ENCODE measurements around the gene CNOT6L. TPM values are rescaled to one million over a fixed set of nuclear protein-coding genes. Genes with fewer than 3 reads are reported as not detected.
"Not testable (repeated sequence)": the region's sequence is repeated elsewhere in the genome, so short reads cannot be mapped to it uniquely, and the experiment has no call there.

The CNOT6L gene
- polyA plus RNA-seq, 6 donors from 2014 or later = 45.0 to 63.8 (median 53.0) TPM

DNA sequence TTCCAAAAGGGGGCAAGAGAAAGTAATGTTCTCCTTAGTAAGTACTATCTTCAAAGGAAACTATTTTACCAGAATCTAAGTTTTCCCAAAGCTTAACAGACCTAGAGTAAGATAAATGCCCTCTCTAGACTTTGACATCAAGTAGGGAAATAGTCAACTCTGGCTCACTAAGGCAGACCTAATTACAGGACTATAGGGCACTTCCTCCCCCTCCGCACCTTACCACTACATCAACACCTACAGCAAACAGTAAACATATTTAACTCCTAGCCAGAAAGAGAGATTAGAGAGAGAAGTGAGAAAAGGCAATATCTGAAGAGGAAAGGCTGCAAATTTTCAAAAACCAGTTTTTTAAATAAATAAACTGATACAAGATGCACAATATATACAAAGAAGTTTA is 60.4 kb downstream of the CNOT6L start:
- Mint-ChIP-seq H3K4me3 (no peak overlapping the region), H3K9me3 (peaks cover 0 to 33% (median 24%) of the 10 kb centered on the region in 7 donors), H3K27ac (peak overlapping the region in 3 of 6 donors; percentile 13 to 15 (median 14)), H3K27me3 (no peaks in the 10 kb centered on the region), H3K4me1 (peaks cover 0 to 10% (median 5%) of the 10 kb centered on the region in 3 donors), H3K36me3 (peaks cover 43 to 45% of the 10 kb centered on the region in 2 donors)
- no peak for ATAC-seq (ENCODE audit: low read depth in 2 of 2)
- DNase-seq = no peak

DNA sequence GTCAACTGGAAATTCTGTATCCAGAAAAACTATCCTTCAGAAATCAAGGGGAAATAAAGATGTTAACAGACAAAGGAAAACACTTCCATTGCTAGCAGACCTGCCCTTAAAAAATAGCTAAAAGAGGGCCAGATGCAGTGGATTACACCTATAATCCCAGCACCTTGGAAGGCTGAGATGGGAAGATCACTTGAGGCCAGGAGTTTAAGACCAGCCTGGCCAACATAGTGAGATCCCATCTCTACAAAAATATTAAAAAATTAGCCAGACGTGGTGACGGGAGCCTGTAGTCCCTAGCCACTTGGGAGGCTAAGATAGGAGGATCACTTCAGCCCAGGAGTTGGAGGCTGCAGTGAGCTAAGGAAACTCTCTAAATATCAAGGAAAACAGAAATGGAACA is 67.4 kb downstream of the CNOT6L start:
- peaks cover 0 to 14% (median 9%) of the 10 kb centered on the region in 7 donors for H3K9me3 Mint-ChIP-seq
- no peak overlapping the region for H3K27ac Mint-ChIP-seq

DNA sequence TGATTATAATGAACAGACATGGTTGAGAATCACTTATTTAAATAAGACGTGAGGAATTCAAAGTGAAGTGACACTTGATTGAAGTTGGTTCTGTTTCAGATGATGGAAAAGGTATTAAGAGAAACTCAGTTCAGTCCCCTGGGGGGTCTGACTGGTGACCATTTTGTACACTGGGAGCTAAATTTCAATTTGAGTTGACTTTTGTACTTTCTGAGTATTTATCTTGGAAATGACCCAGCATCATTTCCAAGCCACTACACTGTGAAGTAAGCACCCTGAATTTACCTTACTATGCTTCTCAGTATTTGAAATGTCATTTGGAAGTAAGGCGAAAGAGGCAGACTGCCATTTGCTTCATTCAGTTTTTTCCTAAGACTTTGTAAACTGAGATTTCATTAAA is 73.4 kb downstream of the CNOT6L start:
- peaks cover 0 to 4% (median 0%) of the 10 kb centered on the region in 7 donors for H3K9me3 Mint-ChIP-seq

More for the DNA sequence above, 67.4 kb downstream of the CNOT6L start:
- Mint-ChIP-seq H3K4me1 (peaks cover 0 to 12% (median 4%) of the 10 kb centered on the region in 3 donors), H3K36me3 (peaks cover 19 to 40% of the 10 kb centered on the region in 2 donors), H3K4me3 (peak overlapping the region in 1 of 8 donors; percentile 25), H3K27me3 (no peaks in the 10 kb centered on the region)
- no peak for ATAC-seq (ENCODE audit: low read depth in 2 of 2)
- DNase-seq = no peak

DNA sequence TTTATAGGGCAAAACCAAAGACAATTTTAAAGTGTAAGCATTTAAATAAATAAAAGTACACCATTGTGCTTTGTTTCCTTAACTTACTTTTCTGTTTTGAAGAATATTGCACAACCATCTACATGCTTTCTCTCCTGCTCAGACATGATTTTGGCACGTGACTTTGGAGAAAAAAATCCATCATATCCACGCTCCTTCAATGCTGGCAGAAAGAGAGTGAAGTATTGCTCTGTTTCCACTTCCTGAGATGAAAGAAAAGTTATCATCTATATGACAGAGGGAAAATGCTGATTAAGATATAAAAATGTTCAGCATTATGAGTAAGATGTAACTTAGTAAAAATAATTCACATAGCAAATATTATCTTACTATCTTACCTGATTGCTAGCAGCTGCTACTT is 77.1 kb downstream of the CNOT6L start:
- DNase-seq (no peak), ATAC-seq (ENCODE audit: low read depth in 2 of 2) (no peak)
- H3K9me3 Mint-ChIP-seq = no peaks in the 10 kb centered on the region
- H3K27me3 Mint-ChIP-seq = no peaks in the 10 kb centered on the region
- peaks cover 4 to 10% (median 7%) of the 10 kb centered on the region in 3 donors for H3K4me1 Mint-ChIP-seq
- H3K27ac Mint-ChIP-seq = no peak overlapping the region
- H3K4me3 Mint-ChIP-seq = no peak overlapping the region
- peaks cover 11 to 15% of the 10 kb centered on the region in 2 donors for H3K36me3 Mint-ChIP-seq

More for the DNA sequence above, 73.4 kb downstream of the CNOT6L start:
- Mint-ChIP-seq H3K4me3 (no peak overlapping the region), H3K27me3 (no peaks in the 10 kb centered on the region), H3K36me3 (peaks cover 2 to 26% of the 10 kb centered on the region in 2 donors), H3K4me1 (peaks cover 0 to 6% (median 4%) of the 10 kb centered on the region in 3 donors), H3K27ac (peak overlapping the region in 1 of 6 donors; percentile 17)
- ATAC-seq (ENCODE audit: low read depth in 2 of 2) (no peak), DNase-seq (no peak)

DNA sequence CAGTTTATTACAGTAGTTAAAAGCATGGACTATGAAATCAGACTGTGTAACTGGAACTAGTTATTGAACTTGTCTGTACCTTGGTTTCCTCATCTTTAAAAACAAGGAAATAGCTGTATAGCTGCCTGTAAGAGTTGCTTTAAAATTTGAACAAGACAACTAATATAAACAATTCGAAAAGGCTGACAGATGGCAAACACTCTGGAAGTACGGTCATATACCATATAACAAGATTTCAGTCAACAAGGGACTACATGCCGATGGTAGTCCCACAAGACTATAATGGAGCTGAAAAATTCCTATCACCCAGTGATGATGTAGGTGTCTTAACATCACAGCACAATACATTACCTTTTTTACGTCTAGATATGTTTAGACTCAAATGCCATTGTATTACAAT is 78.7 kb downstream of the CNOT6L start:
- peaks cover 12 to 17% of the 10 kb centered on the region in 2 donors for H3K36me3 Mint-ChIP-seq
- no peak overlapping the region for H3K27ac Mint-ChIP-seq
- no peaks in the 10 kb centered on the region for H3K27me3 Mint-ChIP-seq
- peaks cover 15 to 23% (median 17%) of the 10 kb centered on the region in 3 donors for H3K4me1 Mint-ChIP-seq
- ATAC-seq (ENCODE audit: low read depth in 2 of 2) (no peak), DNase-seq (no peak)
- no peak overlapping the region for H3K4me3 Mint-ChIP-seq
- no peaks in the 10 kb centered on the region for H3K9me3 Mint-ChIP-seq

DNA sequence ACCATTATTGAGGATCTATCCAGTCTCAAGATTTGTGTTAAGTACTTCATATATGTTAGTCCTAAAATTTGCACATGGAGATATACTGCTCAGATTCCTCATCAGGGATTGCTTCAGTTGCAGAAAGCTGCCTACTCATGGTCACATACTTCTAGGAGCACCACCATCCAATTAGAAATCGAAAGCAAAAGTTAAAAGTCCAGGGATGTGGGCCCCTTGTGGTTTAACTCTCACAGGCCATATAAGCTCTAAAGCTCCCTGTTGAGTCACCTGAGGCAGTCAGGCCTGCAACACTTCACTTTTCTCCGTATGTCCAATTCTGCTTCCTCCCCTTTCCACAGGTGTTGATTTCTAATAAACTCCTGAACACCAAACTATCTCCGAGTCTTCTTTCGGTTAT is 84.2 kb downstream of the CNOT6L start:
- Mint-ChIP-seq H3K27me3 (no peaks in the 10 kb centered on the region), H3K4me3 (peak overlapping the region in 5 of 8 donors; percentile 31 to 71 (median 53)), H3K27ac (peak overlapping the region in 5 of 6 donors; percentile 23 to 83 (median 65)), H3K36me3 (peaks cover 23 to 29% of the 10 kb centered on the region in 2 donors), H3K4me1 (peaks cover 34 to 44% (median 42%) of the 10 kb centered on the region in 3 donors), H3K9me3 (no peaks in the 10 kb centered on the region)
- DNase-seq = peak; percentile 22
- peak; percentile 64 to 73 for ATAC-seq (ENCODE audit: low read depth in 2 of 2)

DNA sequence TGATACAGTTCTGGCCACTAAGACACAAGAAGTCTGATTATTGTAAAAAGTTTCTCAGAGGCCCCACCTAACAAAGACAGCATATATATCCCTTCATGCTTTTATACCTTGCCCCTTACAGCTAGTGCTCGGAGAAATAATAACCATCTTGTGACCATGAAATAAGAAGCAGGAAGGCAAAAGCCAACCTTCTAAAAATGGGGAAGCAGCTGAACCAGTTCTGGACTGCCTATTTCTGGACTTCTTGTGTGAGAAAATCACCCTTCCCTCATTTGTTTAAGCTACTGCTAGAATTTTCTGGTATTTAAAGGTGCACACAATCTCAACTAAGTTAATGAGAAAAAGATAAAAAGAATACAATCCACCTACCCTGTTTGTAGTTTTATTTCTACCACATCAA is 87.5 kb downstream of the CNOT6L start:
- Mint-ChIP-seq H3K9me3 (no peaks in the 10 kb centered on the region), H3K27me3 (no peaks in the 10 kb centered on the region), H3K36me3 (peaks cover 22 to 34% of the 10 kb centered on the region in 2 donors), H3K27ac (peak overlapping the region in 4 of 6 donors; percentile 24 to 70 (median 36)), H3K4me1 (peaks cover 28 to 38% (median 31%) of the 10 kb centered on the region in 3 donors), H3K4me3 (no peak overlapping the region)
- DNase-seq (no peak), ATAC-seq (ENCODE audit: low read depth in 2 of 2) (no peak)

DNA sequence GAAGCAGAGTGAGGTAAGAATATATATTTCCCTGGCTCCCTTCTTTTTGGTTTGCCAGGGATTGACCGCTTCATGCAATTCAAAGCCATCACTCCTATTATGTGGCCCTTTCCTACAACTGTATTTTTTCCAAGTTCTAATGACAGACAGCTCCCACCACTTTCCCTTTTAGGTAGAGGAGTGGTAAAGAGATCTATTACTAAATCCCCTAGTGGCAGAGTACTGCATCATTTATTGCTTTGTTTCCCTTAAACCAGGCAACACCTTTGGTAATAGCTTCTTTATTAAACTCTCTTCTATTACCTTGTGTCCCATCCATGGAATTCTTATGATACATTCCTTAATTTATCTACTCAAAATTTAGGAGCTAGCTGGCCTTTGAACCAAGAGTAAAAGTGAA is 90.7 kb downstream of the CNOT6L start:
- Mint-ChIP-seq H3K27ac (no peak overlapping the region), H3K36me3 (peaks cover 18 to 27% of the 10 kb centered on the region in 2 donors), H3K4me1 (peaks cover 7 to 11% (median 9%) of the 10 kb centered on the region in 3 donors), H3K4me3 (no peak overlapping the region), H3K27me3 (no peaks in the 10 kb centered on the region), H3K9me3 (no peaks in the 10 kb centered on the region)
- no peak for ATAC-seq (ENCODE audit: low read depth in 2 of 2)
- DNase-seq = no peak

DNA sequence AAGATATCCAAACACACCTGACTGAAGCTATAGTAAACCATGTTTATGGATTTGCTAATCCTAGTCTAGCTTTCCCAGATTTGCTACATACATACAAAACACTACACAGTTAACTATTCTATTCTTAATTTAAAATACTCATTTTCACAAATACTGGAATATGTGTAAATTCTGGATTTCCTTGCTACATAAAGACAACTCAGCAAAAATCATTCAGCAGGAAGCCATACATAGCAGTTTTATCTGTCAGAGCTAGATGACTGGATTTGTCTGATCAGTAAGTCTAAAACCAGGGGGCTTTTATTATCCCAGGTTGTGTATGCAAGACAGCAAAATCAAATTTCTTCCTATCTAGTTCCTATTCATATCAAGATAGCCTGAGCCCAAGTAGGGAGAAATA is 98.1 kb downstream of the CNOT6L start:
- peaks cover 4 to 8% of the 10 kb centered on the region in 2 donors for H3K36me3 Mint-ChIP-seq
- no peak overlapping the region for H3K27ac Mint-ChIP-seq
- H3K9me3 Mint-ChIP-seq = no peaks in the 10 kb centered on the region
- no peaks in the 10 kb centered on the region for H3K27me3 Mint-ChIP-seq
- no peak overlapping the region for H3K4me3 Mint-ChIP-seq
- DNase-seq = no peak
- ATAC-seq (ENCODE audit: low read depth in 2 of 2) = no peak
- no peaks in the 10 kb centered on the region for H3K4me1 Mint-ChIP-seq

DNA sequence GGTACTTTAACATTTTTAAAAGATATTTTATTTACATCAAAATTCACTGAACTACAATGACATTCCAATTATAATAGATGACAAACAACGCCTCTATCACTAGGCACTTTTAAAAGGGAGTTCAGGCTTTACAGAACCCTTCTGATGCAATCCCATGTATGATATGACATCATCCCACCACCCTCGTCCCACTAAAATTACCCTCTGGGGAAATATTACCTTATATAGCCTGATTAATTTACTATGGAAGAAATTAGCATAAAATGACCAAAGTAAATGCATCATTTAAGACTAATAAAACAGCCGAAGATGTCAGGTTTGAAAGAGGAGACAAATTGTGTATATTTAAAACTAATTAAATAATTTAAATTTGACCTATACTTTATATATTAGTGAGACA is 100.7 kb downstream of the CNOT6L start:
- H3K4me3 Mint-ChIP-seq; H3K27me3 Mint-ChIP-seq; ATAC-seq (ENCODE audit: low read depth in 2 of 2); H3K36me3 Mint-ChIP-seq; H3K4me1 Mint-ChIP-seq; H3K27ac Mint-ChIP-seq; DNase-seq; H3K9me3 Mint-ChIP-seq: not testable (repeated sequence)

DNA sequence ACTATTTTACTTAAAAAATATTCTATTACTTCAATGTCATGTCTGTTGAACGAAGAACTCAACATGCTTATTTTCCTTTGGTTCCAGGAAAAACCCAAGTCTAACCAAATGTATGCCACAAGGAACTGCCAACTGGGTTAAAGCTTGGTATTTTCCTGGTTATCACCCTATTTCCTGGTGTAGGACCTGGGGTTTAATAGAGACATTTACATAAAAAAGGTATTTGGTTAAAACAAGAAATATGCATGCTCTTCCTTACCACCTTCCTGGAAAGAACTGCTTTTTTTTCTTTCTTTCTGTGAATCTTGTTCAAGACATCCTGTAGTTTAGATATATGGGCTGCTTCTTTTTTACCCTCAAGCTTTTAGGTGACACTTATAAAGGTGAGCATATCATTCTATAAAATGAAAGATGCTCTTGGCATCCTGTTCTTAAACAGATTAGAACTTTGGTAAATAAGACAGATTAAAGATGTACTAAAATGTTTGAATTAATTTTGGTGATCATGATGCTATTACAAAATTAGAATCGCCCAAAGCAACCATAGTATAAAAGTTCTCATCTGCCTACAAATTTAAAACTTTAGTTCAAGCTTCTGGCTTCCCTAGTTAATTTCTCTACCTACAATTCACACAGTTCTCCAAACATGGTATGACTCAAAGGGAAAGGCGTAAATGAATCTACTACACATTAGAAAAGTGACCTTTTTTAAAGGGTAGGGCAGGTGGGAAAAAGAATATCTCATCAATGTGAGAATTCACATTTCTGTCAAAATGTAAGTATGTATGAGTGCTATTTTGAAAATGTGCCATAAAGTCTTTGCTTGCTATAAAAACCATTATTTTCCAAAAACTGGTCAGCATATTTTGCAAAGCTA is 103.5 kb downstream of the CNOT6L start:
- Mint-ChIP-seq H3K27ac (peak overlapping the region in 1 of 6 donors; percentile 11), H3K27me3 (no peaks in the 10 kb centered on the region), H3K36me3 (peaks cover 6 to 8% of the 10 kb centered on the region in 2 donors), H3K4me3 (no peak overlapping the region), H3K4me1 (peaks cover 0 to 4% (median 0%) of the 10 kb centered on the region in 3 donors), H3K9me3 (no peaks in the 10 kb centered on the region)
- DNase-seq = no peak
- no peak for ATAC-seq (ENCODE audit: low read depth in 2 of 2)

DNA sequence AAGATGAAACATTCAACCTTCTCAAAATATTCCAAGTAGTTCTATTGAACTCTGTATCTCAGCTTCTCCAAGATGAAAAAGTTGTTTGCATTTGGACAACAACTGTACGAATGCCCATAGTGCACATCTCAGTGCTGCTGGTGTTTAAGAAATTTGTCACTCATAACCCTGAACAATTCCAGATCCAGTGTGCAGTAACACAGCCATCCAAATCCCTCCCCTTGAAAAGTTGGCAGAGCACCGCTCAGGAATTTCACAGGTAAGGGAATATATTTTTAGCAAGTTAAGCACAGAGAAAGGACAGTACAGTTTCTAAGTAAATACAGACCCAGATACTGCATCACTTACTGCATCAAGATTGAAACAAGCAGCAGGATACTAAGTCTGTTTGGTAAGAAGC is 104.7 kb downstream of the CNOT6L start:
- H3K9me3 Mint-ChIP-seq = no peaks in the 10 kb centered on the region
- no peak overlapping the region for H3K4me3 Mint-ChIP-seq
- H3K4me1 Mint-ChIP-seq = peaks cover 0 to 4% (median 0%) of the 10 kb centered on the region in 3 donors
- peaks cover 6 to 8% of the 10 kb centered on the region in 2 donors for H3K36me3 Mint-ChIP-seq
- ATAC-seq (ENCODE audit: low read depth in 2 of 2) (no peak), DNase-seq (no peak)
- H3K27ac Mint-ChIP-seq = peak overlapping the region in 2 of 6 donors; percentile 30 to 75
- H3K27me3 Mint-ChIP-seq = no peaks in the 10 kb centered on the region

DNA sequence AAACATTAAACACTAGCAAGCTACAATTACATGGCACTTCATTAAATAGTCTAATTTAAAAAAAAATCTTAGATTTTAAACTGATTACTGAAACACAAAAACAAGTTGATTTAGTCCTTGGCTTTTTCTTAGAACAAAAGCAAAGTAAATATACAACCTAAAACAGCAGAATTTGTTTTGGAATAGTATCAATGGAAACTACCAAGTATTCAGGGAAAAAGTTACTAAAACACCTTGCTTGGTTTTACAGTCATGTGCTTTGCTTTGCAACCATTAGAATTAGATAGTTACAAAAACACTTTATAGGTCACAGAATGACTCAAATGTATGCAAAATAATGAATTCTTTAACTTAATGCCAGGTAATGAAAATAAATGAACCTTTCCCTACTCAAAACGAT is 105.3 kb downstream of the CNOT6L start:
- Mint-ChIP-seq H3K4me1 (peaks cover 0 to 4% (median 0%) of the 10 kb centered on the region in 3 donors), H3K27ac (no peak overlapping the region), H3K9me3 (no peaks in the 10 kb centered on the region), H3K27me3 (no peaks in the 10 kb centered on the region), H3K4me3 (no peak overlapping the region), H3K36me3 (peaks cover 3 to 6% of the 10 kb centered on the region in 2 donors)
- no peak for DNase-seq
- ATAC-seq (ENCODE audit: low read depth in 2 of 2) = no peak

DNA sequence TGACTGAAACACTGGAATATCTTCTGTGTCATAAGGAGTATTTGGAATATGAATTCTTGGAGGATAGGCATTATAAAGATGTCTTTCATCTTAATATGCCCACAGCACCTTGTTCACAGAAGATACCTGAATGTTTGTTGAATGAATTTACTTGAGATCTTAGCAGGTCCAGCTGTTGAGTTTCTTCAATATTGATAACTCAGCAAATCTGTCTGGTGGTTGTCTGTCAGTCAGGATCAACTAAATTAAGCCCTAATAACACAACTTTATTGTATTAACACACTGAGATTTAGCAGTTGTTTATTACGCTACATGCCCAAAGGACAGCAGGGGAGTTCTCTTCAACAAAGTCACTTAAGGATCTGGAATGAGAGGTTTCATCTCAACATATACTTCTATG is 106.5 kb downstream of the CNOT6L start:
- H3K4me3 Mint-ChIP-seq = no peak overlapping the region
- DNase-seq (no peak), ATAC-seq (ENCODE audit: low read depth in 2 of 2) (no peak)
- peak overlapping the region in 3 of 6 donors; percentile 10 to 64 (median 28) for H3K27ac Mint-ChIP-seq
- no peaks in the 10 kb centered on the region for H3K27me3 Mint-ChIP-seq
- H3K4me1 Mint-ChIP-seq = peaks cover 0 to 4% (median 0%) of the 10 kb centered on the region in 3 donors
- peaks cover 3 to 6% of the 10 kb centered on the region in 2 donors for H3K36me3 Mint-ChIP-seq
- no peaks in the 10 kb centered on the region for H3K9me3 Mint-ChIP-seq
